Nucleus accumbens (tissue), 56 donors: ENCODE data around the gene KLF17.

Source experiments
- DNase-seq, 56 donors: peaks; one replicate each; lab custom pipeline; 2025; lab: John Stamatoyannopoulos, UW

Gene KLF17

GRCh38 chr1:44147582-44147981 is 29.0 kb downstream of the KLF17 start:
- DNase-seq = no peak

- no peak for DNase-seq
Measured at GRCh38 chr1:44151332-44151731, 32.7 kb downstream of the KLF17 start.

- DNase-seq = no peak
Measured at GRCh38 chr1:44151808-44152207, 33.2 kb downstream of the KLF17 start.

GRCh38 chr1:44152692-44153091 is 34.1 kb downstream of the KLF17 start:
- no peak for DNase-seq

- no peak for DNase-seq
Measured at GRCh38 chr1:44154049-44154448, 35.4 kb downstream of the KLF17 start.

GRCh38 chr1:44157903-44158302 is 39.3 kb downstream of the KLF17 start:
- no peak for DNase-seq

GRCh38 chr1:44158871-44159270 is 40.2 kb downstream of the KLF17 start:
- no peak for DNase-seq

GRCh38 chr1:44161546-44161945 is 42.9 kb downstream of the KLF17 start:
- DNase-seq = no peak

- no peak for DNase-seq
Measured at GRCh38 chr1:44168520-44169098, 50.0 kb downstream of the KLF17 start.

- DNase-seq = no peak
Measured at GRCh38 chr1:44170281-44170823, 51.7 kb downstream of the KLF17 start.

GRCh38 chr1:44174630-44175029 is 56.0 kb downstream of the KLF17 start:
- no peak for DNase-seq
